HepG2 (cell line): ENCODE data around the gene C11orf58.

Source experiments
- CTCF ChIP-seq: sonication (generic); formaldehyde crosslinking; IDR thresholded peaks from 2 replicates; pipeline ENCODE4 v1.5.0; 2020; ENCODE audit warnings: mild to moderate bottlenecking, missing genetic modification reagents, moderate library complexity
- FOXK2 ChIP-seq: fragments of 450-650 bp; IDR thresholded peaks from 2 replicates; pipeline ENCODE4 v1.6.1; 2016
- IKZF1 ChIP-seq: fragments of 450-650 bp; IDR thresholded peaks from 2 replicates; pipeline ENCODE4 v1.7.1; 2016
- MAZ ChIP-seq, 2 experiments: sonication (generic) in 1 of 2; formaldehyde crosslinking in 1 of 2; IDR thresholded peaks; 2 replicates each; pipeline versions ENCODE4 v1.5.0 to v1.6.1; 2012 to 2020; ENCODE audit warnings: low read depth in 2 of 2, mild to moderate bottlenecking in 2 of 2, borderline replicate concordance in 1 of 2, improper control_type of control experiment in 1 of 2, low read length in 1 of 2, missing genetic modification reagents in 1 of 2, moderate library complexity in 1 of 2
- MXD1 ChIP-seq: sonication (generic); formaldehyde crosslinking; IDR thresholded peaks from 2 replicates; pipeline ENCODE4 v1.4.0; 2020; ENCODE audit warnings: mild to moderate bottlenecking, missing genetic modification reagents

GRCh38 chr11:16763746-16764145 is 25.3 kb downstream of the C11orf58 start:
- TF ChIP-seq FOXK2 = no peak
- no peak for TF ChIP-seq IKZF1
- TF ChIP-seq CTCF = no peak
- TF ChIP-seq MXD1 (CRISPR knock-in tag) = no peak
- no peak for TF ChIP-seq MAZ (IDR thresholded peaks at IDR 0.05; ENCODE audit: borderline replicate concordance, low read depth, low read length)
- no peak for TF ChIP-seq MAZ (CRISPR knock-in tag; IDR thresholded peaks at IDR 0.05; ENCODE audit: low read depth)
